ENCODE data around the gene SF3A2. TPM values are rescaled to one million over a fixed set of nuclear protein-coding genes. Genes with fewer than 3 reads are reported as not detected.

Gene SF3A2
- total and polyA plus RNA-seq, 2 experiments from 2014 or later: 21.2 to 75.3 TPM

DNA sequence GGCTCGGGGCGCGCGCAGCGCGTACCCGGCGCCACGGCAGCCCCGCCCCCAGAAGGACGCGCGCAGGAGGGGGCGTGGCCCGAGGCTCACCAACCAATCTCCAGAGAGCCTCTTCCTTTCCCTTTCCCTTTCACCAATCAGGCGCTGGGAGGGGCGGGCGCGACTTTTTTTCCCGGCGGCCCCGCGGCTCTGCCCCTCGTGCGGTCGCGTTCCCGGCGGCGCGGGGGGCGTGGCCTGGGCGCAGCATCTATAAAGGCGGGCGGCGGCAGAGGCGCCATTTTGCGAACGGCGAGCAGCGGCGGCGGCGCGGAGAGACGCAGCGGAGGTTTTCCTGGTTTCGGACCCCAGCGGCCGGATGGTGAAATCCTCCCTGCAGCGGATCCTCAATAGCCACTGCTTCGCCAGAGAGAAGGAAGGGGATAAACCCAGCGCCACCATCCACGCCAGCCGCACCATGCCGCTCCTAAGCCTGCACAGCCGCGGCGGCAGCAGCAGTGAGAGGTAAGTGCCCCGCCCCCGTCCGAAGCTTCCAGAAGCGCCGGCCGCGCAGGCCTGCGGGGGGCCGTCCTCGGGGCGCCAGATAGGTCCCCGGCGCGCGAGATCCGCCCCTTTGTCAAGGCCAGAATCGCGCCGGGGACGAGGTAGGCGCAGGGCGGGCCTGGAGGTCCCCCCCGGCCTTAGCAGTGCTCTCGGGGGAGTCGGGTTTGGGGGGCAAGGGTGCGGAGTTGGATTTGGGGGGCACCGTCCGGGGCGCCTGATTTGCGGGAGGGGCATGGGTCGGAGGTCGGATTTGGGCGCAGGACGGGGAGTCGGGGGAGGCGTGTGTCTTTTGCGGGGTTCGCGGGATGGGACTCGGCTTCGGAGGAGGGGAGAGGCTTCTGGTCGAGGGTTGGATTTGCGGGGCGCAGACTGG is 32.9 kb downstream of the SF3A2 start:
- Histone ChIP-seq H4K20me1 (ENCODE audit: insufficient read depth, poor library complexity, severe bottlenecking) (peaks cover 50% of the 10 kb centered on the region), H3K27me3 (no peaks in the 10 kb centered on the region), H2AFZ (peak overlapping the region; percentile 79), H3K79me2 (peaks cover 50% of the 10 kb centered on the region), H3K27ac (peak overlapping the region; percentile 99), H3K9me2 (replicated peaks; ENCODE audit: insufficient read depth) (no peaks in the 10 kb centered on the region), H3K4me2 (peak overlapping the region; percentile 99), H3K4me1 (ENCODE audit: insufficient read depth) (peaks cover 22% of the 10 kb centered on the region), H3K9me3 (ENCODE audit: low read depth) (no peaks in the 10 kb centered on the region), H3K36me3 (replicated peaks; ENCODE audit: insufficient read depth, low read depth) (no peaks in the 10 kb centered on the region), H3K4me3 (peak overlapping the region; percentile 96)
- TF ChIP-seq, protein P1, sequence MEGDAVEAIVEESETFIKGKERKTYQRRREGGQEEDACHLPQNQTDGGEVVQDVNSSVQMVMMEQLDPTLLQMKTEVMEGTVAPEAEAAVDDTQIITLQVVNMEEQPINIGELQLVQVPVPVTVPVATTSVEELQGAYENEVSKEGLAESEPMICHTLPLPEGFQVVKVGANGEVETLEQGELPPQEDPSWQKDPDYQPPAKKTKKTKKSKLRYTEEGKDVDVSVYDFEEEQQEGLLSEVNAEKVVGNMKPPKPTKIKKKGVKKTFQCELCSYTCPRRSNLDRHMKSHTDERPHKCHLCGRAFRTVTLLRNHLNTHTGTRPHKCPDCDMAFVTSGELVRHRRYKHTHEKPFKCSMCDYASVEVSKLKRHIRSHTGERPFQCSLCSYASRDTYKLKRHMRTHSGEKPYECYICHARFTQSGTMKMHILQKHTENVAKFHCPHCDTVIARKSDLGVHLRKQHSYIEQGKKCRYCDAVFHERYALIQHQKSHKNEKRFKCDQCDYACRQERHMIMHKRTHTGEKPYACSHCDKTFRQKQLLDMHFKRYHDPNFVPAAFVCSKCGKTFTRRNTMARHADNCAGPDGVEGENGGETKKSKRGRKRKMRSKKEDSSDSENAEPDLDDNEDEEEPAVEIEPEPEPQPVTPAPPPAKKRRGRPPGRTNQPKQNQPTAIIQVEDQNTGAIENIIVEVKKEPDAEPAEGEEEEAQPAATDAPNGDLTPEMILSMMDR (IDR thresholded peaks at IDR 0.05; ENCODE audit: poor library complexity): peak; percentile 3
- TF ChIP-seq EZH2phosphoT487 (IDR thresholded peaks at IDR 0.05; ENCODE audit: low read depth, severe bottlenecking, unreplicated experiment) (no peak), EZH2 (IDR thresholded peaks at IDR 0.05; ENCODE audit: borderline replicate concordance) (no peak)
- peak; percentile 98 for DNase-seq (ENCODE audit: low spot score)
- 1% methylated on average over 71 of the region's 103 CpGs for WGBS (ENCODE audit: low lambda C conversion rate, missing lambda C conversion rate)

DNA sequence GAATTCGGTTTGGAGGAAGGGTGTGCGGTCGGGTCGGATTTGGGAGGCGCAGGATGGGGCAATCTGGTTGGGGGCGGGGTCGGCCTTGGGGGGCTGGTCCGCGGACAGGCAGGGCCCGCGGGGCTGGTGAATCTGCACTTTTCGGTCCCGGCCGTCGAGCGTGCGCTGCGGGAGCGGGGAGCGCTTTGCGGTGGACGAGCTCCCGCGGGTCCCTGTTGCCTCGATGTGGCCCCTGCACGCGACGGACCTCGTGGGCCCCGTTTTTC is 33.5 kb downstream of the SF3A2 start:
- no peaks in the 10 kb centered on the region for H3K36me3 ChIP-seq (replicated peaks; ENCODE audit: insufficient read depth, low read depth)
- H3K27ac ChIP-seq: peak overlapping the region; percentile 99
- peaks cover 51% of the 10 kb centered on the region for H3K79me2 ChIP-seq
- DNase-seq (ENCODE audit: low spot score): peak; percentile 49
- WGBS (ENCODE audit: low lambda C conversion rate, missing lambda C conversion rate): 0% methylated on average over 2 of the region's 30 CpGs
- H3K4me2 ChIP-seq: peak overlapping the region; percentile 99
- no peak for TF ChIP-seq EZH2phosphoT487 (IDR thresholded peaks at IDR 0.05; ENCODE audit: low read depth, severe bottlenecking, unreplicated experiment)
- TF ChIP-seq EZH2 (IDR thresholded peaks at IDR 0.05; ENCODE audit: borderline replicate concordance): no peak
- TF ChIP-seq, protein P1 (IDR thresholded peaks at IDR 0.05; ENCODE audit: poor library complexity): no peak
- no peaks in the 10 kb centered on the region for H3K9me2 ChIP-seq (replicated peaks; ENCODE audit: insufficient read depth)
- peaks cover 22% of the 10 kb centered on the region for H3K4me1 ChIP-seq (ENCODE audit: insufficient read depth)
- peak overlapping the region; percentile 96 for H3K4me3 ChIP-seq
- peaks cover 53% of the 10 kb centered on the region for H4K20me1 ChIP-seq (ENCODE audit: insufficient read depth, poor library complexity, severe bottlenecking)
- no peaks in the 10 kb centered on the region for H3K9me3 ChIP-seq (ENCODE audit: low read depth)
- no peak overlapping the region for H2AFZ ChIP-seq
- H3K27me3 ChIP-seq: no peaks in the 10 kb centered on the region

GRCh38 chr19:2270423-2271233 is 34.0 kb downstream of the SF3A2 start:
- Histone ChIP-seq H3K36me3 (replicated peaks; ENCODE audit: insufficient read depth, low read depth) (no peaks in the 10 kb centered on the region), H3K27ac (peak overlapping the region; percentile 99), H3K9me3 (ENCODE audit: low read depth) (no peaks in the 10 kb centered on the region), H3K4me1 (ENCODE audit: insufficient read depth) (peaks cover 22% of the 10 kb centered on the region), H3K4me3 (peak overlapping the region; percentile 96), H3K79me2 (peaks cover 55% of the 10 kb centered on the region), H3K9me2 (replicated peaks; ENCODE audit: insufficient read depth) (no peaks in the 10 kb centered on the region), H4K20me1 (ENCODE audit: insufficient read depth, poor library complexity, severe bottlenecking) (peaks cover 56% of the 10 kb centered on the region), H3K27me3 (no peaks in the 10 kb centered on the region), H2AFZ (no peak overlapping the region), H3K4me2 (peak overlapping the region; percentile 99)
- peak; percentile 91 for DNase-seq (ENCODE audit: low spot score)
- TF ChIP-seq EZH2 (IDR thresholded peaks at IDR 0.05; ENCODE audit: borderline replicate concordance) (no peak), EZH2phosphoT487 (IDR thresholded peaks at IDR 0.05; ENCODE audit: low read depth, severe bottlenecking, unreplicated experiment) (no peak)
- TF ChIP-seq, protein P1 (IDR thresholded peaks at IDR 0.05; ENCODE audit: poor library complexity): no peak
- WGBS (ENCODE audit: low lambda C conversion rate, missing lambda C conversion rate): 0% methylated on average over 43 of the region's 88 CpGs

Measured in hepatocyte (in vitro differentiated cells).